ENCODE data around the gene PRKAA1. TPM values are rescaled to one million over a fixed set of nuclear protein-coding genes. Genes with fewer than 3 reads are reported as not detected.

Gene PRKAA1
- total RNA-seq, 1 experiment from 2014 or later: 28.8 TPM

- peak overlapping the region; percentile 97 for H3K9ac ChIP-seq (ENCODE audit: extremely low read depth, insufficient read length, low read length)
- H4K20me1 ChIP-seq (ENCODE audit: control insufficient read depth, insufficient read depth, insufficient read length): no peaks in the 10 kb centered on the region
- no peak overlapping the region; the same call in 1 of the 2 replicates for H2BK15ac ChIP-seq (ENCODE audit: low read depth, low read length)
- no peak overlapping the region for H4K8ac ChIP-seq (replicated peaks; ENCODE audit: insufficient read length, low read depth, low read length)
- Mint-ChIP-seq H3K36me3 (ENCODE audit: insufficient read depth in 1 of 3, low read depth in 3 of 3) (peaks cover 9 to 17% (median 15%) of the 10 kb centered on the region in 3 experiments), H3K9me3 (peaks cover 0 to 2% of the 10 kb centered on the region in 2 experiments; a peak in 1 of 5 replicates), H3K4me1 (peaks cover 16 to 32% of the 10 kb centered on the region in 2 experiments), H3K27me3 (ENCODE audit: low read depth) (peaks cover 6% of the 10 kb centered on the region; the same call in 1 of the 2 replicates), H3K4me3 (peak overlapping the region; percentile 90 to 93), H3K27ac (peak overlapping the region; percentile 97 to 98 (median 97))
- H3K14ac ChIP-seq (ENCODE audit: insufficient read depth, low read length): peak overlapping the region; percentile 100
- peak overlapping the region; percentile 99 for H3K18ac ChIP-seq (ENCODE audit: insufficient read length, low read depth, low read length)
- no peak overlapping the region for H2BK120ac ChIP-seq (ENCODE audit: low read depth, low read length, poor library complexity, severe bottlenecking)
- H2AFZ ChIP-seq (ENCODE audit: low read length): no peak overlapping the region
- no peaks in the 10 kb centered on the region for H3K79me1 ChIP-seq (ENCODE audit: insufficient read depth, low read depth, low read length, poor library complexity, severe bottlenecking)
- H3K9me3 ChIP-seq (ENCODE audit: control insufficient read depth, low read depth, low read length): no peaks in the 10 kb centered on the region
- no peak overlapping the region for H4K91ac ChIP-seq (ENCODE audit: insufficient read length, low read depth, low read length)
- no peak overlapping the region for H3K23ac ChIP-seq (ENCODE audit: insufficient read length, low read depth, low read length)
- H3K79me2 ChIP-seq (ENCODE audit: insufficient read depth, low read length): peaks cover 32% of the 10 kb centered on the region; the same call in 1 of the 2 replicates
- no peak overlapping the region; the same call in 1 of the 2 replicates for H3K4ac ChIP-seq (ENCODE audit: low read depth, low read length)
- TF ChIP-seq CTCF (conservative IDR thresholded peaks at IDR 0.05): no peak
- peak overlapping the region; percentile 75 for H4K5ac ChIP-seq (ENCODE audit: insufficient read length, low read depth, low read length)
- H2BK20ac ChIP-seq (ENCODE audit: low read depth, low read length, poor library complexity, severe bottlenecking): no peak overlapping the region
- no peak overlapping the region for H2BK12ac ChIP-seq (ENCODE audit: insufficient read length, low read depth, low read length)
- peak overlapping the region; percentile 97 for H2BK5ac ChIP-seq (ENCODE audit: insufficient read length, low read length)
- peaks cover 9% of the 10 kb centered on the region for H3K23me2 ChIP-seq (ENCODE audit: insufficient read length, low read depth, low read length, poor library complexity, severe bottlenecking)
- H3K27me3 ChIP-seq (ENCODE audit: insufficient read depth, low read length): no peaks in the 10 kb centered on the region
- peak overlapping the region; percentile 92 for H3K27ac ChIP-seq (ENCODE audit: insufficient read length, low read depth, low read length)
- H3T11ph ChIP-seq (ENCODE audit: low read length): no peak overlapping the region
- no peaks in the 10 kb centered on the region; the same call in 1 of the 2 replicates for H3K4me1 ChIP-seq (ENCODE audit: insufficient read depth, low read length)
- DNase-seq: no peak
- H3K56ac ChIP-seq (ENCODE audit: insufficient read length, low read depth, low read length): peak overlapping the region; percentile 70
- WGBS (ENCODE audit: extremely low coverage, insufficient read length, low lambda C conversion rate): no CpG with 5 or more reads among the region's 56 CpGs
- no peak overlapping the region for H2AK5ac ChIP-seq (ENCODE audit: insufficient read length, low read length)
- peak overlapping the region; percentile 83 for H3K4me2 ChIP-seq (ENCODE audit: insufficient read depth, insufficient read length, low read length)
Measured at GRCh38 chr5:40797273-40798011, 732 bp downstream of the PRKAA1 start.
